ENCODE results near the gene ZNF492. TPM values are rescaled to one million over a fixed set of nuclear protein-coding genes. Genes with fewer than 3 reads are reported as not detected.
"Not testable (repeated sequence)": the region's sequence is repeated elsewhere in the genome, so short reads cannot be mapped to it uniquely, and the experiment has no call there.

ZNF492 gene
- total RNA-seq, 1 donor: 0.45 TPM

DNA sequence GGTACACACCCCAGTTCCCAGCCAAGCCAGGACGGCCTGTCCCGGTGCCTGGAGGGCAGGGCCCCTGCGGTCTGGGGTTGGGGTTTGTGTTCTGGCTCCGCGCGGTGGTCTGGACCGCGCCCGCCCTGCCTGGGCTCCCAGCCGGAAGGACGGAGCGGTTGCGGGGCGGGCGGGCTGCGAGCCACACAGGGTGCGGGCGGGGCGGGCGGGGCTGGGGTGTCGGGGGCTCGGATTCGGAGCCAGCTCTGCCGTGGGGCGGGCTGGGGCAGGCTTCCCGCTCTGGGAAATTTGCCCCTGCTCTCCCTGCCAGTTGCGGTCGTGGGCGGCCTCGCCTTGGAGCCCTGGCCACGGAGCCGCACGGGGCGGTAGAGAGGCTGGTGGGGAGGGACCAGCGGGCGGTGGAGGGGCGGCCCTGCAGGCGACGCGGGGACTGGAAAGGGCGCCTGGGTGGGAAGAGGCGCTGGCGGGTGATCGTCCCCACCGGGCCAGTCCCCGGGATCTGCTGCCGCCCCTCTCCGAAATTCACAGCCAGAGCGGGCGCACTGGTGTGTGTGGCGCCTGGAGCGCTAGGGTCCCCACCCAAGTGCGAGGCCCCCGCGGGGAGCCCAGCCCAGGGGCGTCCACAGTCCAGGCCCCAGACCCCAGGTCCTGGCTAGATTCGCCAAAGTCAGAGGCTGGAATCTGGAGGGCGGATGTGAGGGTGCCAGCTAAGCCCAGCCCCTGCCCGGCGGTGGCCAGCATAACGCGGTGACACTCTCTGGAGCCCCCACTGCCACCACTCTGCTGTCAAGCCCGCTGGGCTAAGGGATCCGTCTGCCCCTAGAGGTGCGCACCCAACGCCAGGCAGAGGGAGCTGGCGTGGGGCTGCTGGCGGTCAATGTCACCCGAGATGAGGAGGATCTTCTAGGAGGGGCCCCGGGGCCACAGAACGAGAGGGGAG is 11.0 kb upstream of the ZNF492 start:
- TF ChIP-seq, protein P1, sequence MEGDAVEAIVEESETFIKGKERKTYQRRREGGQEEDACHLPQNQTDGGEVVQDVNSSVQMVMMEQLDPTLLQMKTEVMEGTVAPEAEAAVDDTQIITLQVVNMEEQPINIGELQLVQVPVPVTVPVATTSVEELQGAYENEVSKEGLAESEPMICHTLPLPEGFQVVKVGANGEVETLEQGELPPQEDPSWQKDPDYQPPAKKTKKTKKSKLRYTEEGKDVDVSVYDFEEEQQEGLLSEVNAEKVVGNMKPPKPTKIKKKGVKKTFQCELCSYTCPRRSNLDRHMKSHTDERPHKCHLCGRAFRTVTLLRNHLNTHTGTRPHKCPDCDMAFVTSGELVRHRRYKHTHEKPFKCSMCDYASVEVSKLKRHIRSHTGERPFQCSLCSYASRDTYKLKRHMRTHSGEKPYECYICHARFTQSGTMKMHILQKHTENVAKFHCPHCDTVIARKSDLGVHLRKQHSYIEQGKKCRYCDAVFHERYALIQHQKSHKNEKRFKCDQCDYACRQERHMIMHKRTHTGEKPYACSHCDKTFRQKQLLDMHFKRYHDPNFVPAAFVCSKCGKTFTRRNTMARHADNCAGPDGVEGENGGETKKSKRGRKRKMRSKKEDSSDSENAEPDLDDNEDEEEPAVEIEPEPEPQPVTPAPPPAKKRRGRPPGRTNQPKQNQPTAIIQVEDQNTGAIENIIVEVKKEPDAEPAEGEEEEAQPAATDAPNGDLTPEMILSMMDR (IDR thresholded peaks at IDR 0.05; ENCODE audit: insufficient read depth, low read length): no peak
- DNase-seq (ENCODE audit: low read depth): no peak
- no peak overlapping the region for H3K4me3 ChIP-seq (ENCODE audit: low read depth, low read length)

DNA sequence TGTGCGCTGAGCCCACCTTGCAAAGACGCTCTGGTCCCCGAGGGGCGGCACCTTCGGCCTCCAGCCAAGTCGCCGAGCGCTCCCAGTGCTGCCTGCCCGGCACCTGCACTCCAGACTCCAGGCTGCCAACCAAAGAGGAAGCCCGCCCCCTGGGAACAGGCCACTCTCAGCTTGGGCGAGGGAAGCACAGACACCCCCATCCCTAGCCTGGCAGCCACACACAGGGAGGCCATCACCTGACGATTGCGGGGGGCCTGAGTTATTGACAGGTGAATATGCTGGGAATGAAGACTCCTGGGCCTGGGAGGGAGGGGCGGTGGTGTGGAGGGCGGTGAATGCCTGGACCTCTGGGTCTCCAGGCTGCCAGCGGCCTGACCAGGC is 10.3 kb upstream of the ZNF492 start:
- no peak overlapping the region for H3K4me3 ChIP-seq (ENCODE audit: low read depth, low read length)
- TF ChIP-seq, protein P1 (IDR thresholded peaks at IDR 0.05; ENCODE audit: insufficient read depth, low read length): no peak
- no peak for DNase-seq (ENCODE audit: low read depth)

DNA sequence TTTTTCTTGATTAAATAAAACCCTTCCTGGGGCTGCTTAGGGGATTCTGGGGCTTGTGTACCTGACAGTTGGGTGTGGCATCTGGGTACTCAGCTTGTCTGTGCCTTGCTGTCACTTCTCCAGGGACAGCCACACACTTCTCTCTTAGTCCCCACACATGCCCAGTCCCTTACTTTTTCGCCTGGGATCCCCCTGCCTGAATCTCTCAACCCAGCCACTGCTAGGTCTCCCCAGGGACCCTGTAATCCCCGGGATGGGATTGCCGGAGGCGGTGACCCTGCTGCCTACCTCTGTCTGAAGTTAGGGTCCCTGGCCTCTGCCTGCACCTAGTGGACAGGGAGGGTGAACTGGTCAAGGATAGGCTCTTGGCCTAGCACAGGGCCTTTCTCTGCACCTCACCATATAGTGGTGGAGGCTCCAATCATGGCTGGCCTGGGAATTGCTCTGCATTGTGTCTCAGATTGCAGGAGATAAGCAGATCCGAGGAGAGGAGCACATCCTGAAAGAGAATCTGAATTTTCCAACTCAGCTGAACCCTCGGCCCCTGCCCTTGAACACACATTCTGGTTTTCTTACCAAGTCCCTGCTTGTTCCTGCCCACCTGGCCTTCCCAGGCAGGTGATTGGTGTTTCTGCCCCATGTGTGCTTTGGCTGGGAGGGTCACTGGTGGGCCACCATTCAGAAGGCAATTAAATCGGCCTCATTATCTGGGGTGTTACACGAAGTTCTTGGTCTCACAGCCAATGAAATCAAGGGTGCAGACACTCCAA is 8.7 kb upstream of the ZNF492 start:
- DNase-seq (ENCODE audit: low read depth): no peak
- TF ChIP-seq, protein P1 (IDR thresholded peaks at IDR 0.05; ENCODE audit: insufficient read depth, low read length): no peak
- no peak overlapping the region for H3K4me3 ChIP-seq (ENCODE audit: low read depth, low read length)

DNA sequence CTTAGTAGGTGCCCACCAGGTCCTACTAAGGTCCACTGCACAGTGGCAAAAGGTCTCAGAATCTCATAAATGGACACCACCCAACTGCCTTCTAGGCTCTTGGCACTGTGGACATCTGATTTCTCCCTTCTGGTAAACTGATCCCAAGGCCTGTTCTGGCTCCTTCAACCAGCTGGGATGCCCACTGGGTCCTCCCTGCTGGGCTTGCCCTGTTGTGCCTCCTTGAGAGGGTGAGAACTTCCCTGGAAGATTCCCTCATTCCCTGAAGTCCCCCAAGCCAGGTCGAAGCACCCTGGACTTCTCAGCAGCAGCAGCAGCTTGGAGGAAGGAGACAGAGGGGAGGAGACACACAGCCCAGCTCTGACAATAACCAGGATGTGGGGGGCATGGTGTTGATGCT is 6.6 kb upstream of the ZNF492 start:
- H3K4me3 ChIP-seq (ENCODE audit: low read depth, low read length): no peak overlapping the region
- no peak for DNase-seq (ENCODE audit: low read depth)
- TF ChIP-seq, protein P1 (IDR thresholded peaks at IDR 0.05; ENCODE audit: insufficient read depth, low read length): no peak

DNA sequence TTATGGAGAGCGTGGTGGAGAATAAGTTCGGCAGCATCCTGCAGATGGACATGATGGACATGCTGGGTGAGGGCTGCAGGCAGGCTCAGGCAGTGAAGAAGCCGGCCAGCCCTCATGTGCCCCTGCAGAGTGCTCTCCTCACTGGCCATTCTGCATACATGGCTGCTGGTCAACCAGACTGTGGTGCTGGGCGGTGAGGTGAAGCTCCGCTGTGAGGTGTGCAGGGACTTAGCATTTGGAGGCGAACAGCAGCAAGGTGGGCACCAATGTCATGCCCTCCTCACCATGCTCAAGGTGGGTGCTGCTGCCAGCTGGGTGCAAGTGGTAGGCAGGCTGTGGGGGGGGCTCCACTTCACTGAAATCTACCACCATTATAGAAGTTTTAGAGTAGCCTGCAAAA is 5.7 kb upstream of the ZNF492 start:
- TF ChIP-seq, protein P1 (IDR thresholded peaks at IDR 0.05; ENCODE audit: insufficient read depth, low read length): no peak
- DNase-seq (ENCODE audit: low read depth): no peak
- H3K4me3 ChIP-seq (ENCODE audit: low read depth, low read length): no peak overlapping the region

DNA sequence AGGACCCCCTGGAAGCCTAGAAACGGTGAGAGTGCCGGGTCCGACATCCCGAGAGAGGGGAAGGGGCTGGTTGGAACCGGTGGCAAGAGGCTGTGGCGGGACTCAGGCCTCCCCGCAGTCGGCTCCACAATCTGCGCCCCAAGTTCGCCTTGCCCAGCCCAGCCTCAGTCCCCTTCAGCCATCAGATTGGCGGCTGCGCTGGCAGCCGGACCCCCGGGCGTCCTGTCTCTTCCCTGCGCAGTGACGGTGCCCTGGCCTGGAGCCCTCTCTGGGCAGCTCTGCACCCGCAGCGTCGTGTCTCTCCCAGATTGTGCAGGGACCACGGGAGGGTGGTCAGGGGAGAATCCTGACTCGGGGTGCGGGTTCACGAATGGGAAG is 315 bp downstream of the ZNF492 start:
- peak overlapping the region; percentile 76 for H3K4me3 ChIP-seq (ENCODE audit: low read depth, low read length)
- TF ChIP-seq, protein P1 (IDR thresholded peaks at IDR 0.05; ENCODE audit: insufficient read depth, low read length): no peak

DNA sequence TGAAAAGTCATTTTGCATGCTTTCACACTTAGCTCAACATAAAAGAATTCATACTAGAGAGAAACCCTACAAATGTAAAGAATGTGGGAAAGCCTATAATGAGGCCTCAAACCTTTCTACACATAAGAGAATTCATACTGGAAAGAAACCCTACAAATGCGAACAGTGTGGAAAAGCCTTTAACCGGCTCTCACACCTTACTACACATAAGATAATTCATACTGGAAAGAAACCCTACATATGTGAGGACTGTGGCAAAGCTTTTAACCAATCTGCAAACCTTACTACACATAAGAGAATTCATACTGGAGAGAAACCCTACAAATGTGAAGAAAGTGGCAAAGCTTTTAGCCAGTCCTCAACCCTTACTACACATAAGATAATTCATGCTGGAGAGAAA is 51.4 kb downstream of the ZNF492 start:
- not testable (repeated sequence) for DNase-seq (ENCODE audit: low read depth); H3K4me3 ChIP-seq (ENCODE audit: low read depth, low read length)

More for the DNA sequence above, 315 bp downstream of the ZNF492 start:
- no peak for DNase-seq (ENCODE audit: low read depth)

DNA sequence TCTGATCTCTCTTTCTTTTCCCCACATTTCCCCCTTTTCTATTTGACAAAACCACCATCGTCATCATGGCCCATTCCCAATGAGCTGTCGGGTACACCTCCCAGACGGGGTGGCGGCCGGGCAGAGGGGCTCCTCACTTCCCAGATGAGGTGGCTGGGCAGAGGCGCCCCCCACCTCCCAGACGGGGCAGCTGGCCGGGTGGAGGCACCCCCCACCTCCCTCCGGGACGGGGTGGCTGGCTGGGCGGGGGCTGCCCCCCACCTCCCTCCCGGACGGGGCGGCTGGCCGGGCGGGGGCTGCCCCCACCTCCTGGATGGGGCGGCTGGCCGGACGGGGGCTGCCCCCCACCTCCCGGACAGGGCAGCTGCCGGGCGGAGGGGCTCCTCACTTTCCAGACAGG is 68.5 kb downstream of the ZNF492 start:
- not testable (repeated sequence) for H3K4me3 ChIP-seq (ENCODE audit: low read depth, low read length); DNase-seq (ENCODE audit: low read depth)

DNA sequence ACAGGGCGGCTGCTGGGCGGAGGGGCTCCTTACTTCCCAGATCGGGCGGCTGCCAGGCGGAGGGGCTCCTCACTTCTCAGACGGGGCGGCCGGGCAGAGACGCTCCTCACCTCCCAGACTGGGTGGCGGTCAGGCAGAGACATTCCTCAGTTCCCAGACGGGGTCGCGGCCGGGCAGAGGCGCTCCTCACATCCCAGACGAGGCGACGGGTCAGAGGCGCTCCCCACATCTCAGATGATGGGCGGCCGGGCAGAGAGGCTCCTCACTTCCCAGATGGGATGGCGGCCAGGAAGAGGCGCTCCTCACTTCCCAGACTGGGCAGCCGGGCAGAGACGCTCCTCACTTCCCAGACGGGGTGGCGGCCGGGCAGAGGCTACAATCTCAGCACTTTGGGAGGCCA is 69.0 kb downstream of the ZNF492 start:
- not testable (repeated sequence) for DNase-seq (ENCODE audit: low read depth); H3K4me3 ChIP-seq (ENCODE audit: low read depth, low read length)
